ENCODE results near the gene ASB4.

The ASB4 gene

DNA sequence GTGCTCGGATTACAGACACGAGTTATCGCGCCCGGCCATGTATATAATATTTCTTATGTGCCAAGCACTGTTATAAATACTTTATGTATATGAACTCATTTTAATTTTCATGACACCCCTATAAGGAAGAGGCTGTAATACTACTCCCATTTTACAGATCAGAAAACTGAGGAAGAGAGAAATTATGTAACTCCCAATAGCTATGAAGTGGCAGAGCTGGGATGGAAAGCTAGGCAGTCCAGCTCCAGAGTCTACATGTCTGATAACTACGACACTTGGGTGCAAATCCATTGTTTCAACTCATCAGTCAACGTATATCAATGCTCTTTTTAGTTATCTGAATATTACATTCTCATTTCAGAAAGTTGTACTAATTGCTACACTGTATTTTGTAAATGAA, 93.6 kb downstream of the ASB4 start:
- H3K9me3 Mint-ChIP-seq = peaks cover 5% of the 10 kb centered on the region
- H3K27me3 Mint-ChIP-seq (ENCODE audit: low read depth) = no peaks in the 10 kb centered on the region
- no peak overlapping the region for H3K27ac Mint-ChIP-seq
- H3K36me3 Mint-ChIP-seq (ENCODE audit: low read depth) = peaks cover 2% of the 10 kb centered on the region
- TF ChIP-seq, protein P1, sequence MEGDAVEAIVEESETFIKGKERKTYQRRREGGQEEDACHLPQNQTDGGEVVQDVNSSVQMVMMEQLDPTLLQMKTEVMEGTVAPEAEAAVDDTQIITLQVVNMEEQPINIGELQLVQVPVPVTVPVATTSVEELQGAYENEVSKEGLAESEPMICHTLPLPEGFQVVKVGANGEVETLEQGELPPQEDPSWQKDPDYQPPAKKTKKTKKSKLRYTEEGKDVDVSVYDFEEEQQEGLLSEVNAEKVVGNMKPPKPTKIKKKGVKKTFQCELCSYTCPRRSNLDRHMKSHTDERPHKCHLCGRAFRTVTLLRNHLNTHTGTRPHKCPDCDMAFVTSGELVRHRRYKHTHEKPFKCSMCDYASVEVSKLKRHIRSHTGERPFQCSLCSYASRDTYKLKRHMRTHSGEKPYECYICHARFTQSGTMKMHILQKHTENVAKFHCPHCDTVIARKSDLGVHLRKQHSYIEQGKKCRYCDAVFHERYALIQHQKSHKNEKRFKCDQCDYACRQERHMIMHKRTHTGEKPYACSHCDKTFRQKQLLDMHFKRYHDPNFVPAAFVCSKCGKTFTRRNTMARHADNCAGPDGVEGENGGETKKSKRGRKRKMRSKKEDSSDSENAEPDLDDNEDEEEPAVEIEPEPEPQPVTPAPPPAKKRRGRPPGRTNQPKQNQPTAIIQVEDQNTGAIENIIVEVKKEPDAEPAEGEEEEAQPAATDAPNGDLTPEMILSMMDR (IDR thresholded peaks at IDR 0.05; ENCODE audit: unreplicated experiment in 3 of 3) = no peak
- H3K4me1 Mint-ChIP-seq = peaks cover 6% of the 10 kb centered on the region
- H3K4me3 Mint-ChIP-seq = no peak overlapping the region

DNA sequence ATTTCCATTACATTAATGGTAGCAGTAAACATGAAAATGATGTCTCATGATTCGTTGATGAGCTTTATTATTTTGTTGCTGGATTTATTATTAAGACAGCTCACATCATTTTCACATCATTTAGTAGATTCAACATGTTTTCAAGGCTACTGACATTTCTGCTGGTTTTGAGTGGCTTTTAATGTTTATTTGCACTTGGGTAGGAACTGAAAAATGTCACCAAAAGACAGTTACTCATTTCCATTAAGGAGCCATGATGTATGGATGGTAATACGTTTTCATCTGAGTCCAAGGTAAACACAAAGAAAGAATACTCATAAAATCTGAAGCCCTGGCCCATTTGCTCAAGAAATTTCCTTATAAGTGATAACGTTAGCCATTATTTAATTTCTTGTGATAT, 95.7 kb downstream of the ASB4 start:
- H3K27ac Mint-ChIP-seq = no peak overlapping the region
- H3K27me3 Mint-ChIP-seq (ENCODE audit: low read depth) = no peaks in the 10 kb centered on the region
- H3K4me3 Mint-ChIP-seq = no peak overlapping the region
- peaks cover 6% of the 10 kb centered on the region for H3K4me1 Mint-ChIP-seq
- TF ChIP-seq, protein P1 (IDR thresholded peaks at IDR 0.05; ENCODE audit: unreplicated experiment in 3 of 3) = no peak
- H3K9me3 Mint-ChIP-seq = no peaks in the 10 kb centered on the region
- H3K36me3 Mint-ChIP-seq (ENCODE audit: low read depth) = peaks cover 6% of the 10 kb centered on the region

DNA sequence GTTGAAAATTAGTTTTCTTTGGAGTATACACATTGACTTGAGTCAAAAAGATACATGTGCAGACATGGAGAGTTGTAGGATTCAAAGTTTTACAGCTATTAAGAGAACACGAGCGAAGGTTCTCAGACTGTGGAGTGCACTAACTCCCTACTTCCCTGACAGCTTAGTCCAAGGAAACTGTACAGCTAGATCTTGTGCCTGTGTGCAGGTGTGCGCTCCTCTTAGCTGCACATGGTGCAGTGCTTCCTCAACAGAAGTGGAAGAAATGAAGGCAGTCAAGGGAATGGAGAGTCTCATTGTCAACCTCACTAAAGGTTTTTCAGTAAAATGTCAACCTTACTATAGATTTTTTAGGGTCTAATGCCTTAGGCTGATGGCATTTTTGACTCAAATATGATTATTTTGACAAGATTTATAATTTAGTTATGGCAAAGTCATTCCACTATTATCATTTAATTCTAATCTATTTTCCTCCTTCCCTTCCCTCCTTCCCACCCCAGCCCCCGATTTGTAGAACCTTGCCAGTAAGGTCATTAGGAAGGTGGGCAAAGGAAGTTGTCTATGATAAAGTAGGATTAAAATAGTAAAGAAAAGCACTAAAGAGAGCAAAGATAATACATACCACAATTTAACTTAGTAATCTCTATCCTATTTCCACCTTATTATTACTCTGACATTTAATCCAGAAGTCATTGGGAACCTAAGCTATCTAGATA, 97.0 kb downstream of the ASB4 start:
- Mint-ChIP-seq H3K4me3 (no peak overlapping the region), H3K4me1 (peaks cover 6% of the 10 kb centered on the region), H3K27me3 (ENCODE audit: low read depth) (no peaks in the 10 kb centered on the region), H3K27ac (no peak overlapping the region), H3K9me3 (no peaks in the 10 kb centered on the region), H3K36me3 (ENCODE audit: low read depth) (peaks cover 13% of the 10 kb centered on the region)
- TF ChIP-seq, protein P1 (IDR thresholded peaks at IDR 0.05; ENCODE audit: unreplicated experiment in 3 of 3) = no peak

DNA sequence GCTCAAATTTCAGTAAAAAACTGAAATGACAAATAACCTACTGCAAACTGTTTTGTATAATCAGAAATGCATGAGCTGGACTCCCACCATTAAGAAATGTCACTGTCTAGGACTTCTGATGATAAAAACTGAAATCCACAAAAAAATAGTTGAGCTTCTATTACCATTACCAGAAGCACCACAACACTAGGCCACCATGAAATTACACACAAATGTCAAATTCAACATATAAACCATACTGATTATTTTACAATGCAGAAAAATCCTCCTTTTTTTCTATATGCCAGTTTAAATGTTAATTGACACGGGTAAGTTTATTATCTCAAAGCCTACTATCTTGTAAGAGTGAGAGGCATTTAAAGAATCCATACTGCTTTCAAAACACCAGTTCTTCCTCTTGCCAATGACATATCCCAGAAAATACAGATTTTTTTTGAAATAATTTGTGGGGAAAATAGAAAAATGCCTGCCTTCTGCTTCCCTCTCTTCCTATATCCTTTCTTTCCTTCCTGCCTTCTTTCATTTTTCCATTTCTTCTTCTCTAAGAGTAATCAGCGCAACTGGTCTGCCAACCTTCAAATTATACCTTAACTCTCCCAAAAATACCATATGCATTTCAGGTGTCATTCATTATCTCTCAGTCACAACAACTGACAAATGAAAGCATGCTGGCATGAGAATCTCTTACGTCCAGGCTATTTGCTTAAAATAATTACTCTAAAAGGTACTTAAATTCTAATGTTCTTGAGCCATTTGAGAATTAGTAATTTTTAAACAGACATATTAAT, 98.3 kb downstream of the ASB4 start:
- Mint-ChIP-seq H3K27me3 (ENCODE audit: low read depth) (no peaks in the 10 kb centered on the region), H3K4me3 (no peak overlapping the region), H3K4me1 (no peaks in the 10 kb centered on the region), H3K36me3 (ENCODE audit: low read depth) (peaks cover 19% of the 10 kb centered on the region), H3K27ac (no peak overlapping the region), H3K9me3 (no peaks in the 10 kb centered on the region)
- TF ChIP-seq, protein P1 (IDR thresholded peaks at IDR 0.05; ENCODE audit: unreplicated experiment in 3 of 3) = no peak

DNA sequence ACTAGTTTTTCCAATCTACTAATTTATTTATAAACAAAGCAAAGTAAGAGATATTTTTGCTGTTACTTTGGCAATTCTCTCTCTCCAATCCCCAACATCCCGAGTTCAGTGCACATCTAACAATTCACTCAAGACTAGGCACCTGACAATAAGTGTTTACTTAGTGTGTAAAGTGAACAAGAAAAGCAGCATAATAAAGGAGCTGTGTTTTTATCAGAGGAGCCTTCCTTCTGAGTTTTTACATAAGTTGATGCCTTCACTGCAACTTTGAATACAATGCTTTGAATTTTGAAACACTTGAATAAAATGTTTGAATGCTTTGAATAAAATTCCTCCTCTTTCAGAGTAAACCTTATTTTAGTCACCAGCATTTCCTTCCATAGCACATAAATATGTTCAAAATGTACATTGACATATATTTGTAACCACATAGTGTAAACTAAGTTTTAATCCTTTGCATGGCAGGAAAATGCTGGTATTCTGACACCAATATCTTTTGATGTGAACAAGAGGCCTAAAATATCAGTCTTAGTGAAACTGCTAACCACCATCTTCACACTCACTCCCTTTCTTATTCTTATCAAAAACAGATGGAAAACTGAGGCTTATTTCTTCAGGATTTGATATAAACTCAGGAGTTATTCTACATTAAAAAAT, 99.2 kb downstream of the ASB4 start:
- H3K9me3 Mint-ChIP-seq = no peaks in the 10 kb centered on the region
- H3K4me1 Mint-ChIP-seq = no peaks in the 10 kb centered on the region
- no peak overlapping the region for H3K27ac Mint-ChIP-seq
- no peak overlapping the region for H3K4me3 Mint-ChIP-seq
- H3K36me3 Mint-ChIP-seq (ENCODE audit: low read depth) = peaks cover 26% of the 10 kb centered on the region
- H3K27me3 Mint-ChIP-seq (ENCODE audit: low read depth) = no peaks in the 10 kb centered on the region
- TF ChIP-seq, protein P1 (IDR thresholded peaks at IDR 0.05; ENCODE audit: unreplicated experiment in 3 of 3) = no peak
